Mucosa of stomach (tissue), 1 donor: Measurements from ENCODE around the gene PDPK1.
"Not testable (repeated sequence)": the region's sequence is repeated elsewhere in the genome, so short reads cannot be mapped to it uniquely, and the experiment has no call there.

Experiments used
- H3K27me3 ChIP-seq: one replicate; pipeline ENCODE4 v1.7.0; 2013; ENCODE audit warnings: mild to moderate bottlenecking, low read length; ENCODE audit not compliant: control insufficient read depth, insufficient read depth
- H3K36me3 ChIP-seq: one replicate; pipeline ENCODE4 v1.7.0; 2013; ENCODE audit warnings: low read length; ENCODE audit not compliant: control insufficient read depth, insufficient read depth
- H3K4me1 ChIP-seq: one replicate; pipeline ENCODE4 v1.7.0; 2013; ENCODE audit warnings: mild to moderate bottlenecking, low read length; ENCODE audit not compliant: control insufficient read depth, insufficient read depth
- H3K4me3 ChIP-seq: one replicate; pipeline ENCODE4 v1.7.0; 2013; ENCODE audit warnings: low read length
- H3K9ac ChIP-seq: one replicate; pipeline ENCODE4 v1.7.0; 2013; ENCODE audit warnings: mild to moderate bottlenecking, low read length, moderate library complexity
- H3K9me3 ChIP-seq: one replicate; pipeline ENCODE4 v1.7.0; 2013; ENCODE audit warnings: mild to moderate bottlenecking, low read length, moderate library complexity; ENCODE audit not compliant: control insufficient read depth
- donor health status: Pancreatic carcinoma.

PDPK1 gene

DNA sequence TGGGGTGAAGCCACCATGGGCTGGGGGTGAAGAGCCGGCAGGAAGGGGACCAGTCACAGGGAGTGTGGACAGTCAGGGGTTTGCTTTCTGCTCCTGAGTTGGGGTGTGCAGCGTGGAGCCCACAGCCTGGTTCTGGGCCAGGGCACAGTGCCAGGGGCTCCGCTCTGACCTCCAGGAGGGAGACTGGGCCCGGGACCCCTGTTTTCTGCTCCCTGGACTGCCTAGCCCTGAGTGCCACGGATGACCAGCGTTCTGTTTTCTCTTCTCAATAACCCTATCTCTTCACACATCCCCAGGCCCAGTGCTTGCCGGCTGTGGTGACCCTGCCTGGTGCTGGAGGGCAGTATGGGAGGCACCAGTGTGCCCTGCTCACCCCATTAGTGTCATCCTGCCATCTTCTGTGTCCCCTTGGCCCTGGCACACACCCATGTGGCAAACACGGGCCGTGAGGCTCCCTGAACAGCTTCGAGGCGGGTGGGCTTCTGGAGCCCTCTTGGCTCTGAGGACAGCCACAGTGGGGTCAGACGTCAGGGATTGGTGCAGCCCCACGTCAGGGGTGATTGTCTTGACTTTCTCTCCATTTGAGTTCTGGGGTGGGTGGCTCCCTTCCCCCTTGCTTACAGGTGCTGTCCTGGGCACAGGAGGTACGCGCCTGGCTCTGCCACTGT lies 7.7 kb upstream of the PDPK1 start:
- no peak overlapping the region for H3K4me3 ChIP-seq
- H3K4me1 ChIP-seq: peaks cover 15% of the 10 kb centered on the region
- H3K36me3 ChIP-seq: peaks cover 4% of the 10 kb centered on the region
- H3K9ac ChIP-seq: no peak overlapping the region
- no peaks in the 10 kb centered on the region for H3K27me3 ChIP-seq
- H3K9me3 ChIP-seq: no peaks in the 10 kb centered on the region

DNA sequence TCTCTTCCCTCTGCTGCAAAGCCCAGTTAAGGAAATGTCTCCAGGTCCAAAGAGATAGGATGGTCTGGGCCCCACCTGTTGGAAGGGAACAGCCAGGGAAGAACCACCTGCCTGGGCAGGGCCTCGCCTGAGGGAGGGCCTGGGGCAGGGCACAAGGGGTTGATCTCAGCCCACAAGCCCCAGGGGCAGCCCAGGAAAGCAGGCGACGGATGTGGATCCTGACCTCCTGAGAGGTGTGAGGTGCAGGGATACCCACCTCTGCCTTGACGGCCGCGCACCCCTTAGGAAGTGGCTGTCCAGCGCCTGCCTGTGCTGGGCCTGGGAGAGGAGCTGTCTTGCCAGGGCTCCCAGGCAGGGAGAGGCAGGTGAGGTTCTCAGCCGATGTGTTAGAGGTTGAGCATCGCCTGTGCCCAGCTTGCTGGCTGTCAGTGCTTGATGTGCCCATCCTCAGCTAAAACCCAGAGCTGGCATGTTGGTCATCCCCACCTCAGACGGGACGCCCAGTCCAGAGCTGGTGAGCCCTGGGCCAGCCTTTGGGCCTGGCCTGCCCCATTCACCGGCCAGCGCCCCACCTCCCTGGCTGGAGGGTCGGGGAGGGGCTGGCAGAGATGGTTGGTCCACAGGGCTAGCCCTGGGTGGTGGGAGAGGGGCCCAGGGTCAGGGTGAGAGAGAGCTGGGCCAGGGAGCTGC lies 7.0 kb upstream of the PDPK1 start:
- H3K36me3 ChIP-seq: peaks cover 4% of the 10 kb centered on the region
- no peaks in the 10 kb centered on the region for H3K27me3 ChIP-seq
- H3K4me3 ChIP-seq: no peak overlapping the region
- H3K4me1 ChIP-seq: peaks cover 15% of the 10 kb centered on the region
- H3K9me3 ChIP-seq: no peaks in the 10 kb centered on the region
- H3K9ac ChIP-seq: no peak overlapping the region

DNA sequence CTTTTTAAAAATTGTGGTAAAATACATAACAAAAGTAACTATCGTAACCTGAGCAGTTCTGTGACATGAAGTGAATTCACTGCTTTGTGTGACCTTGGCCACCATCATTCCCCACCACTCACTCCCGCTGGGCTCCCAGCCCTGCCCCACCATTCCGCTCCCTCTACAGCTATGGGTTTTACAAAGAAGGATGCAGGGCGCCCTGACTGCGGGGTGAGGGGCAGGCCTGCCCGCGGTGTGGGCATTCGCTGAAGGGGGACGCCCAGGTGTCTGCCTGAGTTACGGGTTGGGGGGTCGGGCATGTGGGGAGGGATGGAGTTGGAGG lies 6.5 kb upstream of the PDPK1 start, which contains the start of gene CEMP1:
Gene CEMP1 (minus strand): TSS at position 38 of the 325 bp plus-strand sequence. CDS start 335 bp downstream, outside the sequence.
- peak within 1 kb of the TSS; percentile 89 for H3K9ac ChIP-seq
- H3K9me3 ChIP-seq: no peaks in the 10 kb centered on the region
- peaks cover 17% of the 10 kb centered on the region for H3K4me1 ChIP-seq
- H3K27me3 ChIP-seq: no peaks in the 10 kb centered on the region
- H3K4me3 ChIP-seq: peak within 1 kb of the TSS; percentile 92
- peaks cover 4% of the 10 kb centered on the region for H3K36me3 ChIP-seq

DNA sequence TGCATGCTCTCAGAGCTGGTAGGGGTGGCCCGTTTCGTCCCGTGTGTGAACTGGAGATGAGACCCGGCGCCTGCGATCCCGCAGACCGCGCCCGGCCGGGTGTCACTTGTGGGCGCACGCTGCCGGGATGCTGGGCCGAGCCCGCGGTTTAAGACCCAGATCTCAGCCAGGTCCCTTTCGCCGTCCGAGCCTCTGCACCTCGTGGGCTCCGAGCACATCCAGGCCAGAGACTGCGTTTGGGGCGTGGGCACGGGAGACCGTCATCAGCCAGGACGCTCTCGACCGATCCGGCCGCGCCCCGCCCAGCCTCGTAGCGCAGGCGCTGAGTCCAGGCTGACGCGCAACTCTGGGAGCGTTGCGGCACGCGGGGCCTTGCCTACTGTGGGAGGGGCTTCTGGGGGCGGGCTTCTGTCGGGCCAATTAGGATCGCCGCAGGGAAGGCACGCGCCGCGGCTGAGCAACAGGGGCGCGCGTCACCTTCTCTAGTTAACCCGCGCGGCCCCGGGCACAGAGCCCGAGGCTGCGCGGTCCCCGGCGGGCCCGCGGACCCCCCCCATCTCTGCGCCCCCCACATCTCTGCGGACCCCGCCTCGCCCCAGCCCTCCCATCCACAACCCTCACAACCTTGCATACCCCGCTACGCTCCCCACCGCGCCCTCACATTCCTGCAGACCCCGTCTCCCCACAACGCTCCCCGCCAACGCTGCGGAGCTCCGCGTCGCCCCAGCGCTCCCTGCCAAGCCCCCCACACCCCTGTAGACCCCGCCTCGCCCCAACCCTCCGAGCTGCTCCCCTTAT lies 5.9 kb upstream of the PDPK1 start:
- peak overlapping the region; percentile 89 for H3K9ac ChIP-seq
- peaks cover 4% of the 10 kb centered on the region for H3K36me3 ChIP-seq
- no peaks in the 10 kb centered on the region for H3K27me3 ChIP-seq
- H3K4me3 ChIP-seq: peak overlapping the region; percentile 92
- no peaks in the 10 kb centered on the region for H3K9me3 ChIP-seq
- peaks cover 19% of the 10 kb centered on the region for H3K4me1 ChIP-seq

DNA sequence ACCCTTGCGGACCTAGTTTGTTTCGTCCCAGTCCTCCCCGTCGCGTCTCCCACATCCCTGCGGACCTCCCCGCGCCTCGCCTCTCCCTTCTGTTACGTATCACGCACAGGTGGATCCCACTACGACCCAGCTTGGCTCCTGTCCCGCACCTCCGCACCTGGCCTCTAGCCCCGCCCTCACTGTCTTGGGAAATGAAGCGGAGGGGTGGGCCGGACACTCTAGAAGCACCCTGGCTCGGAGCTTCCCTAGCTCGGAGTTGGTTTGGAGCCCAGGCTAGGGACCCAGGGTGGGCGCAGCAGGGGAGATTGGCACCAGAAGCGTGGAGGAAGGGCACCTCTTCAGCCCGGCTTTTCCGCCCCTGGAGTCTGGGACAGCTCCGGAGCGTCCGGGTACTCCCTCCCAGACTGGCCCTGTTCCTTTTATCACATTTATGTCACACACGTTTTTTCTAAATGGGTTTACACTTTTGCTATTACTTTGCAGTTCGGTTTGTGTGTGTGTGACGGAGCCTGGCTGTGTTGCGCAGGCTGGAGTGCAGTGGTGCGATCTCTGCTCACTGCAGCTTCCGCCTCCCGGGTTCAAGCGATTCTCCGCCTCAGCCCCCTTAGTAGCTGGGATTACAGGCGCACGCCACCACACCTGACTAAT lies 5.2 kb upstream of the PDPK1 start:
- Histone ChIP-seq H3K9ac (peak overlapping the region; percentile 89), H3K36me3 (peaks cover 4% of the 10 kb centered on the region), H3K4me1 (peaks cover 19% of the 10 kb centered on the region), H3K4me3 (peak overlapping the region; percentile 92), H3K27me3 (no peaks in the 10 kb centered on the region), H3K9me3 (no peaks in the 10 kb centered on the region)

DNA sequence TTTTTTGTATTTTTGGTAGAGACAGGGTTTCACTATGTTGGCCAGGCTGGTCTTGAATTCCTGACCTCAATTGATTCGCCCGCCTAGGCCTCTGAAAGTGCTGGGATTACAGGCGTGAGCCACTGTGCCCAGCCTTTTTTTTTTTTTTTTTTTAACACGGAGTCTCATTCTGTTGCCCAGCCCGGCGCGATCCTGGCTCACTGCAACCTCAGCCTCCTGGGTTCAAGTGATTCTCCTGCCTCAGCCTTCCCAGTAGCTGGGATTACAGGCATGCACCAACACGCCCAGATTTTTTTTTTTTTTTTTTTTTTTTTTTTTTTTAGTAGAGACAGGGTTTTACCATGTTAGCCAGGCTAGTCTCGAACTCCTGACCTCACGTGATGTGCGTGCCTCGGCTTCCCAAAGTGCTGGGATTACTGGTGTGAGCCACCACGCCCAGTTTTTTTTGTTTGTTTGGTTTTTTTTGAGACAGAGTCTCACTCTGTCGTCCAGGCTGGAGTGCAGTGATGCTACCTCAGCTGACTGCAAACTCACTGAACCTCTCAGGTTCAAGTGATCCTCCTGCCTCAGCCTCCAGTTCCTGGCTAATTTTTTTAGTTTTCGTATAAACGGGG lies 4.6 kb upstream of the PDPK1 start:
- peak overlapping the region; percentile 89 for H3K9ac ChIP-seq
- not testable (repeated sequence) for H3K36me3 ChIP-seq, H3K9me3 ChIP-seq, H3K27me3 ChIP-seq
- peak overlapping the region; percentile 92 for H3K4me3 ChIP-seq
- peaks cover 19% of the 10 kb centered on the region for H3K4me1 ChIP-seq

DNA sequence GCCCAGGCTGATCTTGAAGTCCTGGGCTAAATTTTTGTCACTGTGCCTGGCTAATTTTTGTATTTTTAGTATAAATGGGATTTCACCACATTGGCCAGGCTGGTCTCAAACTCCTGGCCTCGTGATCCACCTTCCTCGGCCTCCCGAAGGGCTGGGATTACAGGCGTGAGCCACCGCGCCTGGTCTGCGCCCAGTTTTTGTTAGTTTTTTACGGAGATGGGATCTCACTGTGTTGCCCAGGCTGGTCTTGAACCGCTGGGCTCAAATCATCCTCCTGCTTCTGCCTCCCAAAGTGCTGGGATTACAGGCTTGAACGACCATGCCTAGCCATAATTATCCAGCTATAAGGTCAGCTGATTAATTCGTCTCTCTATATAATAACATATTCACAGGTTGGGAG lies 3.9 kb upstream of the PDPK1 start:
- peaks cover 19% of the 10 kb centered on the region for H3K4me1 ChIP-seq
- H3K4me3 ChIP-seq: no peak overlapping the region
- no peaks in the 10 kb centered on the region for H3K27me3 ChIP-seq
- H3K9ac ChIP-seq: no peak overlapping the region
- H3K9me3 ChIP-seq: no peaks in the 10 kb centered on the region
- H3K36me3 ChIP-seq: peaks cover 4% of the 10 kb centered on the region

DNA sequence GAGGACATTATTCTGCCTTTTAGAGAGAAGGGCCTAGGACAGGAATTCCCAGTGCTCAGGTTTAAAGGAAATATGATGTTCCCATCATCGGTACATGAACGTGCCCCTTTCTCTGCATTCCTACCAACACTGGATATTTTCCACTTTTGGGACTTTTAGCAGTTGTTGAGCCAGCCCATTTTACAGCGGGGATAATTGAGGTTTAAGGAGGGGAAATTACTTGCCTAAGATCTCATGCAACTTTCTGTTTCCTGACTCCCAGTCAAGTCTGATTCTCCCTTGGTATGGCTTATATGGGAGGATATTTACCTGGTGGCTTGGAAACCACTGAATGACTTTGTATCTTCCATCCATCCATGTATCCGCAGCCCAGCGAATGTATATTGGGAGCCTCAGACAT lies 3.5 kb upstream of the PDPK1 start:
- not testable (repeated sequence) for H3K27me3 ChIP-seq, H3K9ac ChIP-seq, H3K4me3 ChIP-seq, H3K9me3 ChIP-seq, H3K36me3 ChIP-seq
- H3K4me1 ChIP-seq: peaks cover 23% of the 10 kb centered on the region

DNA sequence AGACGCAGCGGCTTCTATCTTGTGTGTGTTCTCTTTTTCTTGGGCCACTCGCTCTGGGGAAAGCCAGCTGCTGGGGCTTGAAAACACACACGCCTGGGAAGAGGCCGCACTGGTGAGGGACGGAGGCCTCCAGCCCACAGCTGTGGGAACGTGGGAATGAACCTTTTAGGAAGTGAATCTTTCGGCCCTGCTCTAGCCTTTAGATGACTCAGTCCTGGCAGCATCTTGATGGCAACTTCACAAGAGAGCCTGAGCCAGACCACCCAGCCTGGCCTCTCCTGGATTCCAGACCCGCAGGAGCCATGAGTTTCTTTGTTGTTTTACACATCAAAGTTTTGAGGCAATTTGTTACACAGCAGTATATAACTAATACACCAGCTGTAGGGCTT lies 2.2 kb upstream of the PDPK1 start:
- Histone ChIP-seq H3K9me3 (no peaks in the 10 kb centered on the region), H3K9ac (no peak overlapping the region), H3K27me3 (no peaks in the 10 kb centered on the region), H3K36me3 (no peaks in the 10 kb centered on the region), H3K4me1 (peaks cover 28% of the 10 kb centered on the region), H3K4me3 (no peak overlapping the region)

DNA sequence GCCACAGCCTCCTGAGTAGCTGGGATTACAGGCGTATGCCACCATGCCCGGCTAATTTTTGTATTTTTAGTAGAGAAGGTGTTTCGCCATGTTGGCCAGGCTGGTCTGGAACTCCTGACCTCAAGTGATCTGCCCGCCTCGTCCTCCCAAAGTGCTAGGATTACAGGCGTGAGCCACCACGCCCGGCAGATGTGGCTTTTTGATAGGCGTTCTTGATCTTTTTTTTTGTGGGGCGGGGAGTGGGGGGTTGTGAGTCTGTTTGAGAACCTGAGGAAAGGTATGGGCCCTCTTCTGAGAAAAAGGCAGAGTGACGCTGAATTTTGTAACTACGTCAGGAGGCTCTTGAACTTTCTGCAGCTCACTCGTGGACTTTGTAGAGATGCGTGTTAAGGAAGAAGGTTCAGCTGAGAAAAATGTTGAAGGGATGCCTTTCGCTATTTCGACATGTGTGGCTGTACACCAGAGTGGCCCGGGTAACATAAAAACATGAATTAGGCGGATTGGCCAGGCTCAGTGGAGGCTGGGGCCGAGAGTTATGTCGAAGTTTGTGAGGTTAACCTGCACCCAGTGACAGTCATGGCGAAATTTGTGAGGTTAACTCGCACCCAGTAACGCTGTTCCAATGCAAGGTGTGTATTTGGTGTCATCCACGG lies 1.5 kb downstream of the PDPK1 start:
- not testable (repeated sequence) for H3K9me3 ChIP-seq, H3K36me3 ChIP-seq, H3K9ac ChIP-seq, H3K4me3 ChIP-seq, H3K27me3 ChIP-seq
- H3K4me1 ChIP-seq: peaks cover 23% of the 10 kb centered on the region

DNA sequence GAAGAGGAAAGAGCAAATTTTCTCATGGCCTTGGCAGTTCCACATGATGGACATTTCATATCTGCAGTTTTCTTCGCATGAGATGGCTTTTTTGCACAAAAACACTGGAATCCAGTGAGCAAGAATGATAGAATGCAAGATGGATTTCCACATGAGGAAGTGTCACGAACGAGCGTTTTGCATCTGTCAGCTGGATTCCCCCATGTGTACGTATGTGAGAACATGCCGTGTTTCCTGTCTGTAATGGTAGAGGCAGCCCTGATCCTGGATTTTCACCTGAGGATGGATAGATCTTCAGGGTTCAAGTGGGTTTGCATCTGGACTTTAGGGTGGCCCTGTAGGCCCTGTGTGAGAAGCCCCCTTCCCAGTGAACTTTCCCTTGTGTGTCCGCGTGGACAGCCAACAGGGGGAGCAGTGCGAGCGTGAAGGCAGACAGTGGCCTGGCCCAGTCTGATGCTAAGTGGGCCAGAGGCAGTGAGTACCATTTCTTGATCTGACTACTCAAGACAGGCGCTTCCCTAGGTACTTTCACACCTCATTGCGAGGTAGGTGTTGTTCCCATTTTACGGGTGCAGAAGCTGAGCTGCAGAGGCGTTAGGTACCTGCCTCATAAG lies 2.1 kb downstream of the PDPK1 start:
- H3K4me3 ChIP-seq: not testable (repeated sequence)

More for the DNA sequence above, 2.1 kb downstream of the PDPK1 start:
- peaks cover 23% of the 10 kb centered on the region for H3K4me1 ChIP-seq
- H3K9ac ChIP-seq, H3K9me3 ChIP-seq, H3K27me3 ChIP-seq, H3K36me3 ChIP-seq: not testable (repeated sequence)
